GM21619 (cell line): ENCODE measurements around the gene KCP.

Experiments
- ATAC-seq: cut with Tn5 transposase; IDR thresholded peaks from one replicate; pipeline ENCODE4 v1.9.1; 2021; ENCODE audit not compliant: unreplicated experiment

Gene KCP

GRCh38 chr7:128859232-128860157 lies 51.0 kb downstream of the KCP start:
- no peak for ATAC-seq

GRCh38 chr7:128858380-128859231 lies 51.9 kb downstream of the KCP start:
- no peak for ATAC-seq

- ATAC-seq: no peak
Observed at GRCh38 chr7:128856001-128856718, 54.3 kb downstream of the KCP start.

- no peak for ATAC-seq
Observed at GRCh38 chr7:128855559-128855958, 55.0 kb downstream of the KCP start.

GRCh38 chr7:128854396-128854795 lies 56.1 kb downstream of the KCP start:
- ATAC-seq: no peak

GRCh38 chr7:128853799-128854198 lies 56.7 kb downstream of the KCP start:
- ATAC-seq: no peak

- ATAC-seq: no peak
Observed at GRCh38 chr7:128852537-128853254, 57.8 kb downstream of the KCP start.

GRCh38 chr7:128849804-128850490 lies 60.6 kb downstream of the KCP start:
- ATAC-seq: no peak

- no peak for ATAC-seq
Observed at GRCh38 chr7:128849156-128849515, 61.4 kb downstream of the KCP start.

GRCh38 chr7:128848289-128849155 lies 62.0 kb downstream of the KCP start:
- no peak for ATAC-seq

- ATAC-seq: no peak
Observed at GRCh38 chr7:128847721-128848211, 62.7 kb downstream of the KCP start.

- ATAC-seq: no peak
Observed at GRCh38 chr7:128846781-128847444, 63.6 kb downstream of the KCP start.

GRCh38 chr7:128845987-128846386 lies 64.5 kb downstream of the KCP start:
- no peak for ATAC-seq

- no peak for ATAC-seq
Observed at GRCh38 chr7:128845475-128845874, 65.0 kb downstream of the KCP start.

GRCh38 chr7:128844777-128845311 lies 65.7 kb downstream of the KCP start:
- no peak for ATAC-seq

- no peak for ATAC-seq
Observed at GRCh38 chr7:128843938-128844621, 66.4 kb downstream of the KCP start.
